HepG2 (cell line): ENCODE measurements around the gene TEX35. TPM values are rescaled to one million over a fixed set of nuclear protein-coding genes. Genes with fewer than 3 reads are reported as not detected.

Source experiments
- ATAC-seq: fragments of 200-7000 bp; cut with Tn5 transposase; 3 replicates; pipeline ENCODE4 v1.9.1; 2020; ENCODE audit warnings: mild to moderate bottlenecking, moderate library complexity
- BruUV-seq: library from RNA; stranded (reverse); fragments of 400-500 nt; replicated peaks from 2 replicates; lab custom pipeline; 2021; lab: Mats Ljungman, UMichigan
- CTCF ChIA-PET: fragments of 300-600 bp; formaldehyde crosslinking; extraction: SDS; loops from one replicate; lab custom pipeline; 2021; ENCODE audit warnings: low total read pairs, inconsistent platforms, low intra/inter-chr PET ratio; lab: Yijun Ruan, JAX
- POLR2A ChIA-PET: fragments of 350-600 bp; sonication (Branson Sonifier 250); formaldehyde crosslinking; loops from one replicate; lab custom pipeline; 2020; ENCODE audit warnings: antibody characterized with exemption, inconsistent platforms; lab: Yijun Ruan, JAX
- DNase-seq: peaks from one replicate; pipeline ENCODE4 v3.0.0-alpha.2; 2015; ENCODE audit warnings: low spot score
- FAIRE-seq: peaks from 3 replicates; lab custom pipeline; 2011; peaks lifted over from hg19 to GRCh38; lab: Jason Lieb, UNC
- H2AFZ ChIP-seq: one replicate; pipeline ENCODE4 v1.6.1; 2011; ENCODE audit warnings: low read length, inconsistent platforms
- H3K27ac ChIP-seq: fragments of 300-600 bp; 3 replicates; pipeline ENCODE4 v1.8.0; 2011; ENCODE audit warnings: mixed run types, mild to moderate bottlenecking, mixed read lengths, low read length, inconsistent platforms; ENCODE audit not compliant: insufficient read depth; ENCODE audit errors: extremely low read length
- H3K27me3 ChIP-seq, 2 experiments: fragments of 200-600 bp in 1 of 2; 2 replicates in 1 of 2; 3 replicates in 1 of 2; pipeline versions ENCODE4 v1.6.0 to v1.8.0; 2011; ENCODE audit warnings: low read length in 2 of 2, mild to moderate bottlenecking in 2 of 2, moderate library complexity in 2 of 2, inconsistent platforms in 1 of 2; ENCODE audit not compliant: insufficient read depth in 2 of 2, control insufficient read depth in 1 of 2
- H3K36me3 ChIP-seq, 2 experiments: fragments of 200-600 bp in 1 of 2; replicated peaks in 1 of 2; 2 replicates in 1 of 2; 3 replicates in 1 of 2; pipeline versions ENCODE4 v1.5.1 to v1.8.0; 2011; ENCODE audit warnings: low read length in 2 of 2, inconsistent platforms in 1 of 2; ENCODE audit not compliant: insufficient read depth in 2 of 2, control insufficient read depth in 1 of 2
- H3K4me1 ChIP-seq: 2 replicates; pipeline ENCODE4 v1.5.1; 2012; ENCODE audit warnings: low read length, inconsistent platforms; ENCODE audit not compliant: insufficient read depth
- H3K4me2 ChIP-seq: 2 replicates; pipeline ENCODE4 v1.6.0; 2011; ENCODE audit warnings: low read depth, low read length, inconsistent platforms
- H3K4me3 ChIP-seq, 3 experiments: fragments of 200-600 bp in 1 of 3; sonication (generic), shearing (Covaris generic) in 1 of 3; replicated peaks in 1 of 3; 2 replicates each; pipeline ENCODE4 v1.5.1; 2011 to 2016; ENCODE audit warnings: low read length in 3 of 3, inconsistent platforms in 2 of 3, low read depth in 2 of 3, mild to moderate bottlenecking in 2 of 3, control low read depth in 1 of 3, mixed read lengths in 1 of 3; ENCODE audit not compliant: insufficient read depth in 1 of 3
- H3K79me2 ChIP-seq: one replicate; pipeline ENCODE4 v1.6.1; 2011; ENCODE audit warnings: low read length, inconsistent platforms; ENCODE audit not compliant: insufficient read depth
- H3K9ac ChIP-seq: 2 replicates; pipeline ENCODE4 v1.6.0; 2011; ENCODE audit warnings: mild to moderate bottlenecking, low read depth, low read length, inconsistent platforms; ENCODE audit not compliant: insufficient read depth
- H3K9me3 ChIP-seq: 2 replicates; pipeline ENCODE4 v1.5.1; 2012; ENCODE audit warnings: mild to moderate bottlenecking, low read length
- H4K20me1 ChIP-seq: 2 replicates; pipeline ENCODE4 v1.6.0; 2011; ENCODE audit warnings: inconsistent platforms, mild to moderate bottlenecking, low read length, moderate library complexity; ENCODE audit not compliant: insufficient read depth
- BRF2 ChIP-seq: sonication (generic); formaldehyde crosslinking; IDR thresholded peaks from 2 replicates; pipeline ENCODE4 v1.8.1; 2022; ENCODE audit warnings: mild to moderate bottlenecking, missing genetic modification reagents
- CBX5 ChIP-seq: sonication (generic); formaldehyde crosslinking; IDR thresholded peaks from 2 replicates; pipeline ENCODE4 v1.4.0; 2020; ENCODE audit warnings: missing genetic modification reagents, borderline replicate concordance
- FOSL2 ChIP-seq: sonication (generic); formaldehyde crosslinking; IDR thresholded peaks from 2 replicates; pipeline ENCODE4 v1.4.0; 2020; ENCODE audit warnings: missing genetic modification reagents
- FOXA3 ChIP-seq: IDR thresholded peaks from 2 replicates; pipeline ENCODE4 v1.6.1; 2016; ENCODE audit warnings: missing genetic modification reagents, missing compliant biosample characterization
- GATAD2A ChIP-seq: IDR thresholded peaks from 2 replicates; pipeline ENCODE4 v1.6.1; 2016
- HDAC2 ChIP-seq: sonication (generic); formaldehyde crosslinking; IDR thresholded peaks from 2 replicates; pipeline ENCODE4 v1.4.0; 2020; ENCODE audit warnings: missing genetic modification reagents
- HMGXB4 ChIP-seq, 2 experiments: sonication (generic) in 1 of 2; formaldehyde crosslinking in 1 of 2; IDR thresholded peaks; 2 replicates each; pipeline versions ENCODE4 v1.4.0 to v1.6.1; 2018 to 2020; ENCODE audit warnings: missing genetic modification reagents in 2 of 2, borderline replicate concordance in 1 of 2, low read depth in 1 of 2, mild to moderate bottlenecking in 1 of 2, missing biosample characterization in 1 of 2
- HOXA5 ChIP-seq: sonication (generic); formaldehyde crosslinking; IDR thresholded peaks from 2 replicates; pipeline ENCODE4 v1.4.0; 2020; ENCODE audit warnings: missing genetic modification reagents
- MTA3 ChIP-seq: sonication (generic); formaldehyde crosslinking; IDR thresholded peaks from 2 replicates; pipeline ENCODE4 v1.4.0; 2020; ENCODE audit warnings: missing genetic modification reagents
- MYPOP ChIP-seq: sonication (generic); formaldehyde crosslinking; IDR thresholded peaks from 2 replicates; pipeline ENCODE4 v1.8.1; 2023; ENCODE audit warnings: mild to moderate bottlenecking, moderate library complexity, missing genetic modification reagents
- NFATC3 ChIP-seq: sonication (generic); formaldehyde crosslinking; IDR thresholded peaks from 2 replicates; pipeline ENCODE4 v1.5.1; 2020; ENCODE audit warnings: mild to moderate bottlenecking, missing genetic modification reagents
- NKX3-1 ChIP-seq: sonication (generic); formaldehyde crosslinking; IDR thresholded peaks from 2 replicates; pipeline ENCODE4 v1.5.0; 2020; ENCODE audit warnings: missing genetic modification reagents
- SALL1 ChIP-seq: sonication (generic); formaldehyde crosslinking; IDR thresholded peaks from 2 replicates; pipeline ENCODE4 v1.8.0; 2022; ENCODE audit warnings: mild to moderate bottlenecking, missing genetic modification reagents
- ZC3H4 ChIP-seq: sonication (generic); formaldehyde crosslinking; IDR thresholded peaks from 2 replicates; pipeline ENCODE4 v1.4.0; 2020; ENCODE audit warnings: missing genetic modification reagents, borderline replicate concordance
- ZNF205 ChIP-seq: IDR thresholded peaks from 2 replicates; pipeline ENCODE4 v1.6.1; 2018; ENCODE audit warnings: missing biosample characterization, missing genetic modification reagents
- ZNF30 ChIP-seq: sonication (generic); formaldehyde crosslinking; IDR thresholded peaks from 2 replicates; pipeline ENCODE4 v1.5.0; 2020; ENCODE audit warnings: mild to moderate bottlenecking, missing genetic modification reagents
- ZNF317 ChIP-seq: sonication (generic); formaldehyde crosslinking; IDR thresholded peaks from 2 replicates; pipeline ENCODE4 v1.5.0; 2020; ENCODE audit warnings: mild to moderate bottlenecking, missing genetic modification reagents
- ZNF547 ChIP-seq: sonication (generic); formaldehyde crosslinking; IDR thresholded peaks from 2 replicates; pipeline ENCODE4 v1.5.1; 2020; ENCODE audit warnings: mild to moderate bottlenecking, missing genetic modification reagents
- ZNF598 ChIP-seq: sonication (generic); formaldehyde crosslinking; IDR thresholded peaks from 2 replicates; pipeline ENCODE4 v1.5.1; 2020; ENCODE audit warnings: mild to moderate bottlenecking, missing genetic modification reagents, borderline replicate concordance
- ZNF691 ChIP-seq: sonication (generic); formaldehyde crosslinking; IDR thresholded peaks from 2 replicates; pipeline ENCODE4 v1.4.0; 2020; ENCODE audit warnings: missing genetic modification reagents, low read depth, mild to moderate bottlenecking, borderline replicate concordance
- WGBS: methylation state at CpG from one replicate; pipeline ENCODE4 v1.1.6; 2017; ENCODE audit warnings: low lambda C conversion rate; 5-methylcytosine and 5-hydroxymethylcytosine counted together
- in situ Hi-C: cut with HindIII; loops from 2 replicates; pipeline ENCODE4 v1.10.0; 2017; ENCODE audit warnings: low pct_unique_long_range_greater_than_20kb; ENCODE audit not compliant: extremely low pct_ligation_motif_present
- intact Hi-C: fragments of 100-400 bp; cut with micrococcal nuclease; formaldehyde crosslinking; loops from one replicate; pipeline ENCODE4 v1.10.0; 2022; ENCODE audit not compliant: unreplicated experiment
- polyA plus RNA-seq, 8 experiments: library from polyadenylated mRNA; depleted of rRNA in 3 of 8; stranded (reverse) in 7 of 8; unstranded in 1 of 8; fragments of >200 nt; fragmentation: Illumina TruSeq in 4 of 8; extraction: Trizol in 4 of 8; gene quantifications; 2 replicates each; pipeline versions ENCODE4 v1.2.1 to v1.2.3, GENCODE V29; 2011 to 2016; ENCODE audit warnings: low read depth in 4 of 8, missing spikeins in 1 of 8, mixed read lengths in 1 of 8; ENCODE audit not compliant: insufficient read depth in 1 of 8
- total RNA-seq, 5 experiments: library from RNA; depleted of rRNA; stranded (reverse); fragments of >200 nt; fragmentation: Illumina TruSeq; extraction: Trizol; gene quantifications; 2 replicates each; pipeline ENCODE4 v1.2.3, GENCODE V29; 2016; ENCODE audit warnings: low read depth in 1 of 5

The TEX35 gene
- total and polyA plus RNA-seq, 2 of the 13 experiments (the other 11 are each of a cell fraction or from before 2014, with no cell fraction given), result not detected

GRCh38 chr1:178532392-178532791, 19.5 kb downstream of the TEX35 start:
- ATAC-seq (peak; percentile 73), DNase-seq (peak; percentile 57), FAIRE-seq (peak; percentile 93)
- H3K4me2 ChIP-seq, result peak overlapping the region; percentile 93
- H3K27me3 ChIP-seq, result peaks cover 0 to 10% of the 10 kb centered on the region in 2 experiments; a peak in 1 of 5 replicates
- H3K9ac ChIP-seq, result peak overlapping the region; percentile 26; the same call in 1 of the 2 replicates
- CTCF ChIA-PET, result interaction anchor here (1.5 to 3.4 kb wide), 4 partner anchors 10 to 470 kb away, joined by 8 to 15 read pairs (median 10); no protein-coding TSS in a partner anchor
- H2AFZ ChIP-seq, result peak overlapping the region; percentile 59
- no TSS peak for BruUV-seq
- in situ Hi-C loops, result loop anchor here (5.0 kb wide), 3 partner anchors 220 to 470 kb away; no protein-coding TSS in a partner anchor
- intact Hi-C loops, result loop anchor here (1.0 to 10.0 kb wide), 3 partner anchors 221 to 470 kb away; no protein-coding TSS in a partner anchor
- 12% methylated on average over 7 of the region's 13 CpGs for WGBS
- H3K36me3 ChIP-seq, result no peaks in the 10 kb centered on the region
- H3K79me2 ChIP-seq, result no peaks in the 10 kb centered on the region
- H3K9me3 ChIP-seq, result no peaks in the 10 kb centered on the region
- peak overlapping the region; percentile 32 to 65 (median 44); a peak in 5 of 6 replicates for H3K4me3 ChIP-seq
- H3K27ac ChIP-seq, result no peak overlapping the region
- H3K4me1 ChIP-seq, result peaks cover 57% of the 10 kb centered on the region
- POLR2A ChIA-PET, result interaction anchor here (1.0 kb wide), 1 partner anchor 10 kb away, joined by 8 read pairs; no protein-coding TSS in a partner anchor
- no peaks in the 10 kb centered on the region for H4K20me1 ChIP-seq
- TF ChIP-seq FOXA3 (CRISPR knock-in tag) (0 out of 2 replicates have a peak, but pooled peaks have one; percentile 26), HDAC2 (CRISPR knock-in tag) (0 out of 2 replicates have a peak, but pooled peaks have one; percentile 27), FOSL2 (CRISPR knock-in tag) (peak; percentile 29; the same call in 1 of the 2 replicates), HOXA5 (CRISPR knock-in tag) (0 out of 2 replicates have a peak, but pooled peaks have one; percentile 40), ZNF30 (CRISPR knock-in tag) (no peak), ZNF317 (0 out of 2 replicates have a peak, but pooled peaks have one; percentile 19), GATAD2A (peak; percentile 67), ZNF547 (CRISPR knock-in tag) (peak; percentile 64; the same call in 1 of the 2 replicates), ZNF691 (CRISPR knock-in tag) (peak; percentile 38; the same call in 1 of the 2 replicates), MTA3 (CRISPR knock-in tag) (no peak), BRF2 (CRISPR knock-in tag) (no peak), ZC3H4 (no peak), ZNF205 (CRISPR knock-in tag) (peak; percentile 66; the same call in 1 of the 2 replicates), CBX5 (peak; percentile 38; the same call in 1 of the 2 replicates), NFATC3 (CRISPR knock-in tag) (0 out of 2 replicates have a peak, but pooled peaks have one; percentile 34), ZNF598 (CRISPR knock-in tag) (0 out of 2 replicates have a peak, but pooled peaks have one; percentile 23), NKX3-1 (CRISPR knock-in tag) (no peak), MYPOP (CRISPR knock-in tag) (peak; percentile 28; the same call in 1 of the 2 replicates), SALL1 (CRISPR knock-in tag) (peak; percentile 32; the same call in 1 of the 2 replicates), HMGXB4 (CRISPR knock-in tag; IDR thresholded peaks at IDR 0.05; ENCODE audit: borderline replicate concordance in 1 of 2, low read depth in 1 of 2) (peak; percentile 67 to 81)
